ENCODE results near the gene SYNGAP1. TPM values are rescaled to one million over a fixed set of nuclear protein-coding genes. Genes with fewer than 3 reads are reported as not detected.

Gene SYNGAP1
- total RNA-seq, 1 donor from 2014 or later: 31.8 TPM

GRCh38 chr6:33433001-33433543 is 13.2 kb downstream of the SYNGAP1 start:
- intact Hi-C loops (cut with micrococcal nuclease): no loop called here

DNA sequence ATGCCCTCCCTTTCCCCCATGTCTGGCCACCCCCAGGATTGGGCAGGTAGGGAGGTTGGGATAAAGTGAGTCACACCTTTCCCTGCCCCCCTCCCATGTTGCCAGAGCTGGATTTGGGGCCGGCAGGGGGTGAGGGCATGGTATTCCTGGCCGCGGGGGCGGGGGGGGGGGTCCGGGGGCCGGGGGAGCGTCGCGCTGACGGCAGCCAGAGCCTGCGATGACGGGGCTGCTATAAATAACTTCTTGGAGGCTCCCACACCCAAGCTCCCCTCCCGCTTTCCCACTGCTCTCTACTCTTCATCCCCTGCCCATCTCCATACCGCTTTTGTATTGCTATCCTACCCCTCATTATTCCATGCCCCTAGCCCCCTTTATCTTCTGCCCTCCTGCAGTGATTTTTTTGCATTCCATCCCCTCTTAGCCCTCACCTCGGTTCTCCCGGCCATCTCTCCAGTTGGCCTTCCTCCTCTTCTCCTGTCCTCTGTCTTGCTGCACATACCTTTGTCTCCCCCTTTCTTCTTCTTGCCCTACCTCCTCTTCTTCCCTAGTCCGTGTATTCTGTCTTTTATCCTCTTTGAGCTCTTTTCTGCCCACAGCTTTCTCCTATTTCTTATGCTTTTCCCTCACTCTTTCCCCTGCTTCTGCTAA is 13.8 kb downstream of the SYNGAP1 start:
- intact Hi-C loops (cut with micrococcal nuclease): no loop called here

GRCh38 chr6:33434961-33435360 is 15.1 kb downstream of the SYNGAP1 start:
- intact Hi-C loops (cut with micrococcal nuclease): no loop called here

DNA sequence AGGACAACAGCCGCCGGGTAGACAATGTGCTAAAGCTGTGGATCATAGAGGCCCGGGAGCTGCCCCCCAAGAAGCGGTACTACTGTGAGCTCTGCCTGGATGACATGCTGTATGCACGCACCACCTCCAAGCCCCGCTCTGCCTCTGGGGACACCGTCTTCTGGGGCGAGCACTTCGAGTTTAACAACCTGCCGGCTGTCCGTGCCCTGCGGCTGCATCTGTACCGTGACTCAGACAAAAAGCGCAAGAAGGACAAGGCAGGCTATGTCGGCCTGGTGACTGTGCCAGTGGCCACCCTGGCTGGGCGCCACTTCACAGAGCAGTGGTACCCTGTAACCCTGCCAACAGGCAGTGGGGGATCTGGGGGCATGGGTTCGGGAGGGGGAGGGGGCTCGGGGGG is 17.8 kb downstream of the SYNGAP1 start:
- intact Hi-C loops (cut with micrococcal nuclease): no loop called here

DNA sequence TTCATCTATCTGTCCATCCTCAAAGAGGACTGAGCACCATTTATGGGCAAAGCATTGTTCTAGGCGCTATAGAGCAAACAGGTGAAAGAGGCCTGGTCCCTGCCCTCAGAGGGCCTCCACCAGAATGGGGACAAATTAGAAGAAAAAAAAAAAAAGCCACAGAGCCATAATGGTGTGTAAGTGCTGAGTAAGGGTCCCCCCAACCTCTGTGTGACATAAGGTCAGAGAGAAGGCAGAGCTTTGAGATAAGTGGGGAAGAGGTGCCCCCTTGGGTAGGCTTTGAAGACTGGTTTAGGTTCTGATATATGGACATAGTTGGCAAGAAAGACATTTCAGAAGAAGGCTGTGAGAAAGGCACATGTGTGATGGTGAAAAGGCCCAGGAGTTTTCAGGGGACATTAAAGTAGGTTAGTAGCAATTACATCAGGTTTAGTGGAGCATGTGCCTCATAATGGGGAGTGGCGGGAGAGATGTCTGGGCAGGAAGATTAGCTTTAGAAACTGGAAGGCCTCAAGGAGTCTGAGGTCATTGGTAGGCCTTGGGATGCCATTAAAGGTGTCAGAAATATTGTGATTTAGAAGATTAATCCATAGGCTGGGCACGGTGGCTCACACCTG is 19.2 kb downstream of the SYNGAP1 start:
- intact Hi-C loops (cut with micrococcal nuclease): no loop called here

GRCh38 chr6:33439956-33440648 is 20.2 kb downstream of the SYNGAP1 start:
- intact Hi-C loops (cut with micrococcal nuclease): no loop called here

- intact Hi-C loops (cut with micrococcal nuclease): no loop called here
Measured at GRCh38 chr6:33440649-33441309, 20.9 kb downstream of the SYNGAP1 start.

GRCh38 chr6:33441457-33441856 is 21.6 kb downstream of the SYNGAP1 start:
- intact Hi-C loops (cut with micrococcal nuclease): no loop called here

GRCh38 chr6:33442283-33442682 is 22.4 kb downstream of the SYNGAP1 start:
- intact Hi-C loops (cut with micrococcal nuclease): no loop called here

GRCh38 chr6:33443025-33443424 is 23.2 kb downstream of the SYNGAP1 start:
- intact Hi-C loops (cut with micrococcal nuclease): no loop called here

- intact Hi-C loops (cut with micrococcal nuclease): no loop called here
Measured at GRCh38 chr6:33443619-33444504, 24.0 kb downstream of the SYNGAP1 start.

- intact Hi-C loops (cut with micrococcal nuclease): no loop called here
Measured at GRCh38 chr6:33445119-33445603, 25.3 kb downstream of the SYNGAP1 start.

DNA sequence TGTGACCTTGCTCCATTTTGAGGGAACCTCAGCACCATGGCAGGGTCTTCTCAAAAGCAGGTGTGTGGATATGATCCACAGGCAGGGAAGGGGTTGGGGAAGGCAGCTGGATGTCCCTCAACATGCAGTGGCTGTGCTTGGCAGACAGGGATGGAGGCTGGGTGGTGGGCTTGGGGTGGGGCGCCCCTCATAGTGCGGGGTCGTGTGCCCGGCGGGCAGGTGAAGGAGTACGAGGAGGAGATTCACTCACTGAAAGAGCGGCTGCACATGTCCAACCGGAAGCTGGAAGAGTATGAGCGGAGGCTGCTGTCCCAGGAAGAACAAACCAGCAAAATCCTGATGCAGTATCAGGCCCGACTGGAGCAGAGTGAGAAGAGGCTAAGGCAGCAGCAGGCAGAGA is 26.5 kb downstream of the SYNGAP1 start:
- intact Hi-C loops (cut with micrococcal nuclease): no loop called here

- intact Hi-C loops (cut with micrococcal nuclease): loop anchor here (5.0 kb wide), 1 partner anchor 172 kb away; the partner anchor contains the start of gene ITPR3
Measured at GRCh38 chr6:33450434-33450833, 30.6 kb downstream of the SYNGAP1 start.

DNA sequence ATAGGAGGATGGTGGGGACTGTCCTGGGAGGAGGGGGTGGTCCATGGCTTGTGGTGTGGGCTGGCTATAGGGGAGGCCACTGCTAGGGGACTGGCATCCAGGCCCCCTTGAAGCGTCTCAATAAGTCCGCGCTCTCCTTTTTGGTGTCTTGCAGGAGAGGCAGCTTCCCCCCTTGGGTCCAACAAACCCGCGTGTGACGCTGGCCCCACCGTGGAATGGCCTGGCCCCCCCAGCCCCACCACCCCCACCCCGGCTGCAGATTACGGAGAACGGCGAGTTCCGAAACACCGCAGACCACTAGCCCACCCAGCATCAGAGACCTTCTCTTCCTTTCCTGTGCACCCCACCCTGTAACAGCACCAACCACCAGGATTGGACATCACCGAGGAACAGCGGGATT is 31.7 kb downstream of the SYNGAP1 start:
- intact Hi-C loops (cut with micrococcal nuclease): loop anchor here (5.0 kb wide), 1 partner anchor 171 kb away; the partner anchor contains the start of gene ITPR3

GRCh38 chr6:33452496-33452895 is 32.6 kb downstream of the SYNGAP1 start:
- intact Hi-C loops (cut with micrococcal nuclease): loop anchor here (5.0 kb wide), 1 partner anchor 170 kb away; the partner anchor contains the start of gene ITPR3

GRCh38 chr6:33453393-33454008 is 33.6 kb downstream of the SYNGAP1 start:
- intact Hi-C loops (cut with micrococcal nuclease): loop anchor here (1.0 to 5.0 kb wide), 16 partner anchors 22 to 253 kb away; partner anchors contain the start of genes BAK1, CUTA, ITPR3 and KIFC1

- intact Hi-C loops (cut with micrococcal nuclease): loop anchor here (1.0 to 5.0 kb wide), 16 partner anchors 23 to 254 kb away; partner anchors contain the start of genes BAK1, CUTA, ITPR3 and KIFC1
Measured at GRCh38 chr6:33454009-33454946, 34.4 kb downstream of the SYNGAP1 start, which contains the start of gene ZBTB9. Gene ZBTB9, plus strand, starts transcription at chr6:33454576. Its CDS starts 525 bp downstream, at chr6:33455101.
